Measurements from ENCODE around the gene KMT2C.

GRCh38 chr7:152307902-152308301, 127.9 kb downstream of the KMT2C start:
- no peak for TF ChIP-seq E2F1 (CRISPR knock-in tag; IDR thresholded peaks at IDR 0.05)
- no peak for TF ChIP-seq CTCF (IDR thresholded peaks at IDR 0.05)
- no peak for TF ChIP-seq ZMAT4 (CRISPR knock-in tag; IDR thresholded peaks at IDR 0.05)
- TF ChIP-seq FOXJ3 (CRISPR knock-in tag; IDR thresholded peaks at IDR 0.05; ENCODE audit: borderline replicate concordance): no peak
- TF ChIP-seq ARID4B (CRISPR knock-in tag; IDR thresholded peaks at IDR 0.05; ENCODE audit: borderline replicate concordance): no peak
- TF ChIP-seq CREB1 (CRISPR knock-in tag; IDR thresholded peaks at IDR 0.05): no peak
- TF ChIP-seq SP1 (CRISPR knock-in tag; conservative IDR thresholded peaks at IDR 0.05): no peak
- no peak for TF ChIP-seq ZNF138 (CRISPR knock-in tag; conservative IDR thresholded peaks at IDR 0.05)
- TF ChIP-seq JUN (CRISPR knock-in tag; IDR thresholded peaks at IDR 0.05): no peak
- TF ChIP-seq TEAD4 (CRISPR knock-in tag; IDR thresholded peaks at IDR 0.05): no peak
